Measurements from ENCODE around the gene FHIP1B.

The FHIP1B gene

DNA sequence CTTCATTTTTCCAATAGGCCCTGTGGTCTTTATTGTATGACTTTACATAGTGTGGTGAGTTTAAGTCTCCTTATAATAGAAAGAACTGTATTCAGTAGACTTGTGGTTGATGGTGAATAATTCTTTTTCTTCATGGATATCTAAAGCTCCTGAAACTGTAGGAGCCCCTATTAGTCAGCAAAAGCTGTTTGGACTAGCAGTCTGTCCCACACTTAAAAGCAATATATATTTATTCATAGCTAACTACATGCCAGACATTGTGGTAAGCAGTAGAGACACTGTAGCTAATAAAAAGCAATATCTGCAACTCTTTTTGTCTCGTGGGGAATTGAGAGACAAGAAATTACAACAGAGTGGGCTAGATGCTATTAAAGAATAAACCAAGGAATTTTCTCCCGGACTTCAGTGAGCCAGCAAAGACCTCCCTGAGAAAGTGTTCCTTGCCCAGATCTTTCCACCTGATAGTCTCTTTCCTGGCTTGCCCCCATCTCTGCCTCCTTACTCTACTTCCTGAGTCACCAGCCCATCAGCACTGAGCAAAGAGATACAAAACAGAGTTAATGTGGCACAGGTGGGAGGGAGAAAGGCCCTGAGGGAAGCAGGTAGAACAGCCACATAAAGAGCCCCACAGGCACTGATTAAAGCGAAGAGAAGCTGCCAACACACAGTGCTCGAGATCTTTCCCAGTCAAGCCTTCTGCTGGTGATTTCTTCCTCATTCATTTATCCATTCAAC, 36.8 kb downstream of the FHIP1B start:
- no peaks in the 10 kb centered on the region for H3K27me3 Mint-ChIP-seq (ENCODE audit: low read depth)

DNA sequence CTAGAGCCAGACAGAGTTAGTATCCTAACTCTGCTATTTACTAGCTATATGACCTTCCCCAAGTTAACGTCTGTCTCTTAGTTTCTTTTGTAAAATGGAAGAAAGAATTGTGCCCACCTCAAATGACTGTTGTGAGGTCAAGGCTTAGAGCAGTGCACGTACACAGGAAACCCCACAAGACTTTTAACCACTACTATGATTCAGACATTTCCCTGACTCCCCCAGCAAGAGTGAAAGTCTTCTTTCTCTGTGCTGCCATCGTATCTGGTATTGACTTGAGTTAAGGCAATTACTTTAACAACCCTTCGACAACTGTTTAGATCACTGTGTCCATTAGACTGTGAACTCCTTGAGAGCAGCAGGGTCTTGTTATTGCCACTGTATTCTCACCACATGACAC, 38.0 kb downstream of the FHIP1B start:
- Mint-ChIP-seq H3K9me3 (no peaks in the 10 kb centered on the region), H3K4me3 (no peak overlapping the region), H3K36me3 (ENCODE audit: low read depth) (no peaks in the 10 kb centered on the region), H3K27ac (no peak overlapping the region), H3K27me3 (ENCODE audit: low read depth) (no peaks in the 10 kb centered on the region), H3K4me1 (no peaks in the 10 kb centered on the region)
- no peak for TF ChIP-seq CTCF (IDR thresholded peaks at IDR 0.05; ENCODE audit: unreplicated experiment in 3 of 3)

More for the DNA sequence above, 36.8 kb downstream of the FHIP1B start:
- TF ChIP-seq CTCF (IDR thresholded peaks at IDR 0.05; ENCODE audit: unreplicated experiment in 3 of 3): no peak
- Mint-ChIP-seq H3K36me3 (ENCODE audit: low read depth) (no peaks in the 10 kb centered on the region), H3K4me3 (no peak overlapping the region), H3K4me1 (no peaks in the 10 kb centered on the region), H3K27ac (no peak overlapping the region), H3K9me3 (no peaks in the 10 kb centered on the region)

DNA sequence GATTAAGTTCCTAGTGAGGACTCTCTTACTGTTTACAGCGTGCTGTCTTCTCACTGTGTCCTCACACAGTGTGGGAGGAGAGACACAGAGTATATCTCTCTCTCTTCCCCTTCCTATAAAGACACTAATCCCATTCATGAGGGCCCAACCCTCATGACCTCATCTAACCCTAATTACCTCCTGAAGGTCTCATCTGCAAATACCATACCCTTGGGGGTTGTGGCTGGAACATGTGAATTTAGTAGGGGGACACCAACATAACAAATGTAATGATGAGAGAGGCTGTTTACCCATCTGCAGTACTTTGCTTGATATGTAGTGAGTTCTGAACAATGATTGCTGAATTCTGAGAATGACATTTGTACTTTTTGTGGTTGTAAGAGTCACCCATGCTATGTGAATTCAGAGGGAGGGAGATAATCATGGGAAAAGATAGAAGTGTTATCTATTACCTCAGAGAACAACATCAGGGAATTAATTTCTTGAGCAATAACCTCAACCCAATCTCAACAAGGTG, 40.3 kb downstream of the FHIP1B start:
- no peaks in the 10 kb centered on the region for H3K36me3 Mint-ChIP-seq (ENCODE audit: low read depth)
- no peak overlapping the region for H3K4me3 Mint-ChIP-seq
- H3K27ac Mint-ChIP-seq: no peak overlapping the region
- H3K4me1 Mint-ChIP-seq: no peaks in the 10 kb centered on the region
- no peak for TF ChIP-seq CTCF (IDR thresholded peaks at IDR 0.05; ENCODE audit: unreplicated experiment in 3 of 3)
- H3K27me3 Mint-ChIP-seq (ENCODE audit: low read depth): no peaks in the 10 kb centered on the region
- H3K9me3 Mint-ChIP-seq: no peaks in the 10 kb centered on the region

DNA sequence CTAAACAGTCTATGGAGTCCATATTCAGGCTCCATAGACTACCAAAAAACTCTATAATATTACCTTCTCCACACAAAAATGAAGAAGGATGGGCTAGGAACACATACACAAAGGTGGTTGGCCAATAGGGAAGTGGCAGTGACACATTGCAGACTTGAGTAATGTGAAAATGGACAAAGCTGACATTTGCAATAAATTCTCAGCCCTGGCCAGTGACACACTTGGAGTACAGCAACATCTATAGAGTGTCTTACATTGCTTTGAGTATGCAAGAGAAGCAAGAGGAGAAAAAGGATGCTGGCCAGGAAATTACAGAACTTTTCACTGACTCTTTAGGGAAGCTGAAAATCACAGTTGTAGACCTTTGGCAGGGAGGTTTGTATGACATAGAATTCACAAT, 42.7 kb downstream of the FHIP1B start:
- Mint-ChIP-seq H3K4me3 (no peak overlapping the region), H3K27me3 (ENCODE audit: low read depth) (no peaks in the 10 kb centered on the region), H3K9me3 (no peaks in the 10 kb centered on the region), H3K4me1 (no peaks in the 10 kb centered on the region), H3K36me3 (ENCODE audit: low read depth) (no peaks in the 10 kb centered on the region), H3K27ac (no peak overlapping the region)
- TF ChIP-seq CTCF (IDR thresholded peaks at IDR 0.05; ENCODE audit: unreplicated experiment in 3 of 3): no peak

- peaks cover 5% of the 10 kb centered on the region for H3K27me3 Mint-ChIP-seq (ENCODE audit: low read depth)
- no peak overlapping the region for H3K27ac Mint-ChIP-seq
- no peaks in the 10 kb centered on the region for H3K36me3 Mint-ChIP-seq (ENCODE audit: low read depth)
- peaks cover 6% of the 10 kb centered on the region for H3K9me3 Mint-ChIP-seq
- no peak for TF ChIP-seq CTCF (IDR thresholded peaks at IDR 0.05; ENCODE audit: unreplicated experiment in 3 of 3)
- H3K4me3 Mint-ChIP-seq: no peak overlapping the region
- H3K4me1 Mint-ChIP-seq: no peaks in the 10 kb centered on the region
Measured at GRCh38 chr11:6175440-6175839, 59.0 kb downstream of the FHIP1B start.

DNA sequence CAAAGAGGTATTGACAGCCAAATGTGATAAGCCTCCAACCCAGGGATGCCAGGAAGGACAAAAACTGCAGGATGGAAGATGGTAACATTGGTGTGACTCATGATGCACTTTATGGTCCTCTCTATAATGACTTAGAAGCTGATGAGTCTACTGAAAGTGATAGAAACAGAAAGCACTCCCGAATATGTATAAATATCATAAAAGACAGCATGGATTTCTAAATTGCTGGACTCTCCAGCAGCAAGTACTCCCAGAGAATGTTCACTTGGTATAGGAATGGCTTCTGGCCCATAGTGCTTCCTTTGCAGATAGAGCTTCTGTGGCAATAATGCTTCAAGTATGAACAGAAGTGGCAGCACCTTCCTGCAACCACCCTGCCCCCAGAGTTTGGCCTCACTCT, 64.2 kb downstream of the FHIP1B start, which contains the start of gene OR52B2:
TSS of gene OR52B2 (minus strand) at position 101 of the 400 bp plus-strand sequence. CDS start at position 101, 0 bp downstream.
- peaks cover 6% of the 10 kb centered on the region for H3K9me3 Mint-ChIP-seq
- no peak within 1 kb of the TSS for H3K4me3 Mint-ChIP-seq
- TF ChIP-seq CTCF (IDR thresholded peaks at IDR 0.05; ENCODE audit: unreplicated experiment in 3 of 3): no peak
- no peak within 1 kb of the TSS for H3K27ac Mint-ChIP-seq
- peaks cover 5% of the 10 kb centered on the region for H3K27me3 Mint-ChIP-seq (ENCODE audit: low read depth)
- H3K4me1 Mint-ChIP-seq: no peaks in the 10 kb centered on the region
- H3K36me3 Mint-ChIP-seq (ENCODE audit: low read depth): no peaks in the 10 kb centered on the region

All from nephron (organoid).